Brain microvascular endothelial cell (primary cell): Measurements from ENCODE around the gene KLF16.

ENCODE experiments used
- DNase-seq: peaks from one replicate; pipeline ENCODE4 v3.0.0-alpha.2; 2020
- H3K27ac ChIP-seq: fragments of 250-450 bp; sonication (Bioruptor Pico); 2 replicates; pipeline ENCODE4 v1.5.1; 2020; ENCODE audit warnings: mild to moderate bottlenecking, moderate library complexity
- H3K27me3 ChIP-seq: fragments of 250-450 bp; sonication (Bioruptor Pico); replicated peaks from 2 replicates; pipeline ENCODE4 v1.5.1; 2020; ENCODE audit warnings: mild to moderate bottlenecking
- H3K36me3 ChIP-seq: fragments of 250-450 bp; sonication (Bioruptor Pico); replicated peaks from 2 replicates; pipeline ENCODE4 v1.5.1; 2020; ENCODE audit warnings: mild to moderate bottlenecking
- H3K4me3 ChIP-seq: 2 replicates; pipeline ENCODE4 v1.5.1; 2011; ENCODE audit warnings: low read depth, mild to moderate bottlenecking, control low read depth, low read length, moderate library complexity
- in situ Hi-C: cut with HindIII; loops from 2 replicates; pipeline ENCODE4 v1.10.0; 2017; ENCODE audit warnings: low sequenced_read_pairs, low pct_ligation_motif_present
- TF ChIP-seq, protein P1 (sequence below): IDR thresholded peaks from 2 replicates; pipeline ENCODE4 v1.5.1; 2011; ENCODE audit warnings: low read depth, mild to moderate bottlenecking, moderate library complexity, low read length, control low read depth, inconsistent platforms; ENCODE audit errors: missing control alignments

The KLF16 gene

DNA sequence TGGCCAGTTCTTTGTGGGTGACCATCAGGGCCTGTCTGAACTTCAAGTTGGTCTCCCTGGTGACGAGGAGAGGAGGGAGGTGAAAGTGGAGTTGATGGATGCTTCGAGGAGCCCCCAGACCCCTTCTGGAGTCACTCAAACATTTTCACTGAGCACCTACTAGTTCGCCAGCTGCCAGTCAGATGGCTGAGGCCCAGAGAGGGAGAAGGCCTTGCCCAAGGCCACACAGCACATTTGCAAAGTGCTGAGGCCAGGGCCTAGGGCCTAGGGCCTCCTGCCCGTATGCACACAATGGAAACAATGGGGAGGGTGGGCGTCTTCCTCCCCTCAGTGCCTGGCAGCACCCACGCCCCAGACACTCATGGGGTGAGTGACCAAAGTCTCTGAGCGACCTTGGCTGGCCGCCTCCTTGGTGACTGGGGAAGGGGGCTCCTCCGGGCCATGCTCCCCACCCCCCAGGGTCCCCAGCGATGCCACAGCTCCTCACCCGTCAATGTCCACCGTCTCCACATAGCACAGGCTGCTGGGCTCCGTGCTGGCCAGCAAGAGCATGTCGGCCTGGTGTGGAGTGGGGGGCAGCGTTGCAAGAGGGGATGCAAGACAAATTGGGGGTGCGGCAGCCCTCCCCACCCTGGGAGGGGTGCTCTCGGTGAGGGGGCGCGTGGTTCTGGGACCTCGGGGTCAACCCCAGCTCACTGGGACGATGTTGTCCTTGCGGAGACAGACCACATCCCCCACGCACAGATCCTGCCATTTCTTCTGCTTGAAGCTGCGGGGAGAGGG is 57.8 kb downstream of the KLF16 start:
- DNase-seq: no peak
- in situ Hi-C loops: no loop called here
- Histone ChIP-seq H3K4me3 (no peak overlapping the region), H3K27me3 (no peaks in the 10 kb centered on the region), H3K27ac (no peak overlapping the region), H3K36me3 (no peaks in the 10 kb centered on the region)
- TF ChIP-seq, protein P1, sequence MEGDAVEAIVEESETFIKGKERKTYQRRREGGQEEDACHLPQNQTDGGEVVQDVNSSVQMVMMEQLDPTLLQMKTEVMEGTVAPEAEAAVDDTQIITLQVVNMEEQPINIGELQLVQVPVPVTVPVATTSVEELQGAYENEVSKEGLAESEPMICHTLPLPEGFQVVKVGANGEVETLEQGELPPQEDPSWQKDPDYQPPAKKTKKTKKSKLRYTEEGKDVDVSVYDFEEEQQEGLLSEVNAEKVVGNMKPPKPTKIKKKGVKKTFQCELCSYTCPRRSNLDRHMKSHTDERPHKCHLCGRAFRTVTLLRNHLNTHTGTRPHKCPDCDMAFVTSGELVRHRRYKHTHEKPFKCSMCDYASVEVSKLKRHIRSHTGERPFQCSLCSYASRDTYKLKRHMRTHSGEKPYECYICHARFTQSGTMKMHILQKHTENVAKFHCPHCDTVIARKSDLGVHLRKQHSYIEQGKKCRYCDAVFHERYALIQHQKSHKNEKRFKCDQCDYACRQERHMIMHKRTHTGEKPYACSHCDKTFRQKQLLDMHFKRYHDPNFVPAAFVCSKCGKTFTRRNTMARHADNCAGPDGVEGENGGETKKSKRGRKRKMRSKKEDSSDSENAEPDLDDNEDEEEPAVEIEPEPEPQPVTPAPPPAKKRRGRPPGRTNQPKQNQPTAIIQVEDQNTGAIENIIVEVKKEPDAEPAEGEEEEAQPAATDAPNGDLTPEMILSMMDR: no peak

DNA sequence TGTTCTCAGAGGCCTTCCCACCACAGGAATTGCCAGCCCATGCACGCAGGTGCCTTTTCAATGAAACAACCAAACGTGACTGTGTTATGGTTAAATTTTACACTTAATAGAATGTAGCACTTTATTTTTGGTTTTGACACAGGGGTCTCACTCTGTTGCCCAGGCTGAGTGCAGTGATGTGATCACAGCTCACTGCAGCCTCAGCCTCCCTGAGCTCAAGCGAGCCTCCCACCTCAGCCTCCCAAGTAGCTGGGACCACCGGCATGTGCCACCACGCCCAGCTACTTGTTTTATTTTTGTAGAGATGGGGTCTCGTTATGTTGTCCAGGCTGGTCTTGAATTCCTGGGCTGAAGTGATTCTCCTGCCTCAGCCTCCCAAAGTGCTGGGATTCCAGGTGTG is 58.5 kb downstream of the KLF16 start:
- H3K4me3 ChIP-seq: no peak overlapping the region
- TF ChIP-seq, protein P1: no peak
- H3K36me3 ChIP-seq: no peaks in the 10 kb centered on the region
- H3K27ac ChIP-seq: no peak overlapping the region
- no peak for DNase-seq
- in situ Hi-C loops: no loop called here
- H3K27me3 ChIP-seq: no peaks in the 10 kb centered on the region
